Measurements from ENCODE around the gene ADGRL4.

ADGRL4 gene

GRCh38 chr1:78918157-78918556, 88.4 kb downstream of the ADGRL4 start:
- DNase-seq = no peak
- Histone ChIP-seq H3K4me3 (ENCODE audit: low read depth, low read length) (no peak overlapping the region), H3K27ac (peak overlapping the region; percentile 39), H3K27me3 (replicated peaks) (no peaks in the 10 kb centered on the region), H3K36me3 (replicated peaks) (no peaks in the 10 kb centered on the region)
- in situ Hi-C loops (cut with HindIII; ENCODE audit: low pct_ligation_motif_present, low sequenced_read_pairs) = no loop called here
- no peak for TF ChIP-seq CTCF (IDR thresholded peaks at IDR 0.05; ENCODE audit: low read depth, low read length, missing control alignments)

- in situ Hi-C loops (cut with HindIII; ENCODE audit: low pct_ligation_motif_present, low sequenced_read_pairs) = no loop called here
- Histone ChIP-seq H3K27me3 (replicated peaks) (no peaks in the 10 kb centered on the region), H3K36me3 (replicated peaks) (no peaks in the 10 kb centered on the region), H3K27ac (no peak overlapping the region), H3K4me3 (ENCODE audit: low read depth, low read length) (no peak overlapping the region)
- TF ChIP-seq CTCF (IDR thresholded peaks at IDR 0.05; ENCODE audit: low read depth, low read length, missing control alignments) = no peak
- no peak for DNase-seq
Measured at GRCh38 chr1:78916986-78917385, 89.5 kb downstream of the ADGRL4 start.

- in situ Hi-C loops (cut with HindIII; ENCODE audit: low pct_ligation_motif_present, low sequenced_read_pairs) = no loop called here
- no peak for DNase-seq
Measured at GRCh38 chr1:78913950-78914349, 92.6 kb downstream of the ADGRL4 start.

GRCh38 chr1:78911956-78912880, 94.3 kb downstream of the ADGRL4 start:
- no peak for DNase-seq
- no peak overlapping the region for H3K27ac ChIP-seq
- H3K36me3 ChIP-seq (replicated peaks) = no peaks in the 10 kb centered on the region
- no peaks in the 10 kb centered on the region for H3K27me3 ChIP-seq (replicated peaks)
- TF ChIP-seq CTCF (IDR thresholded peaks at IDR 0.05; ENCODE audit: low read depth, low read length, missing control alignments) = no peak
- in situ Hi-C loops (cut with HindIII; ENCODE audit: low pct_ligation_motif_present, low sequenced_read_pairs) = no loop called here
- H3K4me3 ChIP-seq (ENCODE audit: low read depth, low read length) = no peak overlapping the region

More at GRCh38 chr1:78913950-78914349, 92.6 kb downstream of the ADGRL4 start:
- H3K4me3 ChIP-seq (ENCODE audit: low read depth, low read length) = no peak overlapping the region
- no peak for TF ChIP-seq CTCF (IDR thresholded peaks at IDR 0.05; ENCODE audit: low read depth, low read length, missing control alignments)
- no peaks in the 10 kb centered on the region for H3K36me3 ChIP-seq (replicated peaks)
- H3K27ac ChIP-seq = no peak overlapping the region
- H3K27me3 ChIP-seq (replicated peaks) = no peaks in the 10 kb centered on the region

- H3K27ac ChIP-seq = no peak overlapping the region
- in situ Hi-C loops (cut with HindIII; ENCODE audit: low pct_ligation_motif_present, low sequenced_read_pairs) = no loop called here
- no peaks in the 10 kb centered on the region for H3K27me3 ChIP-seq (replicated peaks)
- no peak for DNase-seq
- no peaks in the 10 kb centered on the region for H3K36me3 ChIP-seq (replicated peaks)
- no peak for TF ChIP-seq CTCF (IDR thresholded peaks at IDR 0.05; ENCODE audit: low read depth, low read length, missing control alignments)
- no peak overlapping the region for H3K4me3 ChIP-seq (ENCODE audit: low read depth, low read length)
Measured at GRCh38 chr1:78902641-78903040, 103.9 kb downstream of the ADGRL4 start.

All from brain microvascular endothelial cell (primary cell).